D721Med (cell line): Measurements from ENCODE around the gene TINAGL1.

ENCODE experiments used
- DNase-seq: peaks from one replicate; pipeline ENCODE4 v3.0.0; 2011; ENCODE audit warnings: low spot score; ENCODE audit not compliant: insufficient read length
- FAIRE-seq: peaks from 2 replicates; lab custom pipeline; 2011; peaks lifted over from hg19 to GRCh38; lab: Jason Lieb, UNC
- CTCF ChIP-seq: IDR thresholded peaks from 2 replicates; pipeline ENCODE4 v1.5.1; 2012; ENCODE audit warnings: mild to moderate bottlenecking, control low read depth; ENCODE audit not compliant: insufficient read depth; ENCODE audit errors: missing control alignments

The TINAGL1 gene

GRCh38 chr1:31541194-31541593 is 35.1 kb upstream of the TINAGL1 start:
- DNase-seq = no peak
- TF ChIP-seq CTCF = no peak
- FAIRE-seq = no peak

- DNase-seq = no peak
- no peak for FAIRE-seq
- TF ChIP-seq CTCF = no peak
Measured at GRCh38 chr1:31545927-31546540, 30.3 kb upstream of the TINAGL1 start.

- DNase-seq = no peak
- no peak for TF ChIP-seq CTCF
- no peak for FAIRE-seq
Measured at GRCh38 chr1:31548534-31548906, 27.8 kb upstream of the TINAGL1 start.

GRCh38 chr1:31548907-31549808 is 27.2 kb upstream of the TINAGL1 start:
- peak; percentile 92 for TF ChIP-seq CTCF
- DNase-seq (peak; percentile 61), FAIRE-seq (no peak)

- DNase-seq (no peak), FAIRE-seq (no peak)
- TF ChIP-seq CTCF = no peak
Measured at GRCh38 chr1:31549809-31550620, 26.3 kb upstream of the TINAGL1 start.

- no peak for DNase-seq
- no peak for TF ChIP-seq CTCF
- no peak for FAIRE-seq
Measured at GRCh38 chr1:31551208-31551607, 25.1 kb upstream of the TINAGL1 start.
